ENCODE data around the gene FAM53A.

Gene FAM53A

GRCh38 chr4:1623821-1624518, 60.1 kb downstream of the FAM53A start:
- DNase-seq (ENCODE audit: low read depth in 2 of 2, low spot score in 1 of 2), result no peak

GRCh38 chr4:1623400-1623799, 60.7 kb downstream of the FAM53A start:
- no peak for DNase-seq (ENCODE audit: low read depth in 2 of 2, low spot score in 1 of 2)

- no peak for DNase-seq (ENCODE audit: low read depth in 2 of 2, low spot score in 1 of 2)
Measured at GRCh38 chr4:1622956-1623355, 61.2 kb downstream of the FAM53A start.

- DNase-seq (ENCODE audit: low read depth in 2 of 2, low spot score in 1 of 2), result no peak
Measured at GRCh38 chr4:1622238-1622637, 61.9 kb downstream of the FAM53A start.

- DNase-seq (ENCODE audit: low read depth in 2 of 2, low spot score in 1 of 2), result no peak
Measured at GRCh38 chr4:1621526-1621925, 62.6 kb downstream of the FAM53A start.

GRCh38 chr4:1619151-1619672, 64.9 kb downstream of the FAM53A start:
- no peak for DNase-seq (ENCODE audit: low read depth in 2 of 2, low spot score in 1 of 2)

GRCh38 chr4:1618438-1618837, 65.7 kb downstream of the FAM53A start:
- no peak for DNase-seq (ENCODE audit: low read depth in 2 of 2, low spot score in 1 of 2)

- DNase-seq (ENCODE audit: low read depth in 2 of 2, low spot score in 1 of 2), result no peak
Measured at GRCh38 chr4:1616557-1616930, 67.6 kb downstream of the FAM53A start.

- DNase-seq (ENCODE audit: low read depth in 2 of 2, low spot score in 1 of 2), result no peak
Measured at GRCh38 chr4:1615786-1616556, 68.1 kb downstream of the FAM53A start.

GRCh38 chr4:1614854-1615595, 69.1 kb downstream of the FAM53A start:
- DNase-seq (ENCODE audit: low read depth in 2 of 2, low spot score in 1 of 2), result no peak

- DNase-seq (ENCODE audit: low read depth in 2 of 2, low spot score in 1 of 2), result no peak
Measured at GRCh38 chr4:1614502-1614853, 69.6 kb downstream of the FAM53A start.

GRCh38 chr4:1614049-1614448, 70.1 kb downstream of the FAM53A start:
- DNase-seq (ENCODE audit: low read depth in 2 of 2, low spot score in 1 of 2), result no peak

- no peak for DNase-seq (ENCODE audit: low read depth in 2 of 2, low spot score in 1 of 2)
Measured at GRCh38 chr4:1613099-1613495, 71.0 kb downstream of the FAM53A start.

- DNase-seq (ENCODE audit: low read depth in 2 of 2, low spot score in 1 of 2), result no peak
Measured at GRCh38 chr4:1612278-1613098, 71.6 kb downstream of the FAM53A start.

- DNase-seq (ENCODE audit: low read depth in 2 of 2, low spot score in 1 of 2), result no peak
Measured at GRCh38 chr4:1611501-1611870, 72.6 kb downstream of the FAM53A start.

GRCh38 chr4:1610791-1611500, 73.2 kb downstream of the FAM53A start:
- no peak for DNase-seq (ENCODE audit: low read depth in 2 of 2, low spot score in 1 of 2)

- DNase-seq (ENCODE audit: low read depth in 2 of 2, low spot score in 1 of 2), result no peak
Measured at GRCh38 chr4:1609901-1610790, 74.0 kb downstream of the FAM53A start.

GRCh38 chr4:1608821-1609500, 75.2 kb downstream of the FAM53A start:
- DNase-seq (ENCODE audit: low read depth in 2 of 2, low spot score in 1 of 2), result no peak

Data from stimulated activated CD8-positive, alpha-beta memory T cell treated with anti-CD3 and anti-CD28 coated beads, Interleukin-4, amount 100 ng/mL, for 1 hour (primary cell).